KMS-11 (cell line): Measurements from ENCODE around the gene EP400.

ENCODE experiments used
- H2AFZ ChIP-seq: fragments of 200-600 bp; sonication (generic); 2 replicates; pipeline ENCODE4 v1.6.1; 2016; ENCODE audit warnings: antibody characterized with exemption, mixed run types, low read depth
- H3K27ac ChIP-seq: fragments of 200-600 bp; sonication (generic); 2 replicates; pipeline ENCODE4 v1.6.1; 2016; ENCODE audit warnings: mild to moderate bottlenecking, mixed run types
- H3K27me3 ChIP-seq: fragments of 200-600 bp; sonication (generic); 2 replicates; pipeline ENCODE4 v1.6.1; 2017; ENCODE audit warnings: mild to moderate bottlenecking, low read depth, mixed run types, moderate library complexity; ENCODE audit not compliant: insufficient read depth
- H3K36me3 ChIP-seq: fragments of 200-600 bp; sonication (generic); 2 replicates; pipeline ENCODE4 v1.6.1; 2017; ENCODE audit warnings: mild to moderate bottlenecking, mixed run types; ENCODE audit not compliant: insufficient read depth
- H3K4me1 ChIP-seq: fragments of 200-600 bp; sonication (generic); 2 replicates; pipeline ENCODE4 v1.6.1; 2016; ENCODE audit warnings: mild to moderate bottlenecking, low read depth, mixed run types; ENCODE audit not compliant: poor library complexity, severe bottlenecking
- H3K4me2 ChIP-seq: fragments of 200-600 bp; sonication (generic); 2 replicates; pipeline ENCODE4 v1.7.0; 2016; ENCODE audit warnings: mild to moderate bottlenecking, mixed run types
- H3K4me3 ChIP-seq: fragments of 200-600 bp; sonication (generic); IDR thresholded peaks from 2 replicates; pipeline ENCODE4 v1.6.1; 2017; ENCODE audit warnings: low read depth, low read length, mixed read lengths; ENCODE audit not compliant: insufficient read depth
- H3K79me2 ChIP-seq: fragments of 200-600 bp; sonication (generic); 2 replicates; pipeline ENCODE4 v1.6.1; 2016; ENCODE audit warnings: low read depth, mixed run types; ENCODE audit not compliant: insufficient read depth
- H3K9ac ChIP-seq: fragments of 200-600 bp; sonication (generic); 2 replicates; pipeline ENCODE4 v1.6.1; 2016; ENCODE audit warnings: mild to moderate bottlenecking, mixed run types
- H4K20me1 ChIP-seq: fragments of 200-600 bp; sonication (generic); 2 replicates; pipeline ENCODE4 v1.6.1; 2016; ENCODE audit warnings: mild to moderate bottlenecking, mixed run types; ENCODE audit not compliant: insufficient read depth
- CTCF ChIP-seq: fragments of 200-600 bp; sonication (generic); conservative IDR thresholded peaks from 2 replicates; pipeline ENCODE4 v1.6.1; 2017; ENCODE audit warnings: low read depth, mild to moderate bottlenecking, antibody characterized with exemption, low read length, moderate library complexity, mixed read lengths

EP400 gene

GRCh38 chr12:132114667-132115066 is 164.9 kb downstream of the EP400 start:
- H3K4me3 ChIP-seq, result no peak overlapping the region
- H3K9ac ChIP-seq, result no peak overlapping the region
- no peaks in the 10 kb centered on the region for H3K27me3 ChIP-seq
- no peak for TF ChIP-seq CTCF
- H3K36me3 ChIP-seq, result no peaks in the 10 kb centered on the region
- H2AFZ ChIP-seq, result no peak overlapping the region
- H4K20me1 ChIP-seq, result no peaks in the 10 kb centered on the region
- no peaks in the 10 kb centered on the region for H3K4me1 ChIP-seq
- H3K4me2 ChIP-seq, result no peak overlapping the region
- no peaks in the 10 kb centered on the region for H3K79me2 ChIP-seq
- no peak overlapping the region for H3K27ac ChIP-seq

GRCh38 chr12:132115500-132115899 is 165.8 kb downstream of the EP400 start:
- Histone ChIP-seq H3K9ac (no peak overlapping the region), H4K20me1 (no peaks in the 10 kb centered on the region), H3K4me3 (no peak overlapping the region), H3K27me3 (no peaks in the 10 kb centered on the region), H3K4me1 (no peaks in the 10 kb centered on the region), H3K4me2 (no peak overlapping the region), H2AFZ (no peak overlapping the region), H3K36me3 (no peaks in the 10 kb centered on the region), H3K79me2 (no peaks in the 10 kb centered on the region), H3K27ac (no peak overlapping the region)
- no peak for TF ChIP-seq CTCF

GRCh38 chr12:132116709-132117557 is 167.2 kb downstream of the EP400 start:
- Histone ChIP-seq H3K79me2 (no peaks in the 10 kb centered on the region), H3K4me3 (no peak overlapping the region), H3K4me1 (no peaks in the 10 kb centered on the region), H2AFZ (no peak overlapping the region), H3K27me3 (no peaks in the 10 kb centered on the region), H3K36me3 (no peaks in the 10 kb centered on the region), H3K27ac (no peak overlapping the region), H3K9ac (no peak overlapping the region), H4K20me1 (no peaks in the 10 kb centered on the region), H3K4me2 (no peak overlapping the region)
- TF ChIP-seq CTCF, result no peak

DNA sequence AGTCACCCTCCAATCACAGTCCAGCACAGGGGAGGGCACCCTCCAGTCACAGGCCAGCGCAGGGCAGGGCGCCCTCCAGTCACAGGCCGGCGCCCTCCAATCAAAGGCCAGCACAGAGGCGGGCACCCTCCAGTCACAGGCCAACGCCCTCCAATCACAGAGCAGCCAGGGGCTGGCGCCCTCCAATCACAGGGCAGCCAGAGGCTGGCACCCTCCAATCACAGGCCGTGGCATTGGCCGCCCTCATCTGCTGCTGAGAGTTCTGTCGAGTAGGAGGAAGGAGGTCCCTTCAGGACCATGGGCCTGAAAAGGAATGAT is 167.8 kb downstream of the EP400 start:
- H3K79me2 ChIP-seq, result no peaks in the 10 kb centered on the region
- no peak overlapping the region for H3K9ac ChIP-seq
- H3K27ac ChIP-seq, result no peak overlapping the region
- H2AFZ ChIP-seq, result no peak overlapping the region
- H4K20me1 ChIP-seq, result no peaks in the 10 kb centered on the region
- no peak overlapping the region for H3K4me2 ChIP-seq
- H3K36me3 ChIP-seq, result no peaks in the 10 kb centered on the region
- H3K27me3 ChIP-seq, result no peaks in the 10 kb centered on the region
- no peak for TF ChIP-seq CTCF
- no peak overlapping the region for H3K4me3 ChIP-seq
- H3K4me1 ChIP-seq, result no peaks in the 10 kb centered on the region
